GM19438 (cell line): ENCODE measurements around the gene IL17RB.

Experiments used
- ATAC-seq: cut with Tn5 transposase; IDR thresholded peaks from one replicate; pipeline ENCODE4 v1.9.1; 2021; ENCODE audit warnings: low read depth; ENCODE audit not compliant: unreplicated experiment

Gene IL17RB

GRCh38 chr3:53826048-53826447, 20.3 kb upstream of the IL17RB start:
- ATAC-seq: no peak

- no peak for ATAC-seq
These were observed 17.8 kb upstream of the IL17RB start for GRCh38 chr3:53828581-53828980.

- ATAC-seq: no peak
These were observed 16.8 kb upstream of the IL17RB start for GRCh38 chr3:53829605-53830004.

- no peak for ATAC-seq
These were observed 15.4 kb upstream of the IL17RB start for GRCh38 chr3:53830944-53831343.

GRCh38 chr3:53833053-53833645, 13.2 kb upstream of the IL17RB start:
- no peak for ATAC-seq

GRCh38 chr3:53833700-53834099, 12.7 kb upstream of the IL17RB start:
- ATAC-seq: no peak

- no peak for ATAC-seq
These were observed 11.8 kb upstream of the IL17RB start for GRCh38 chr3:53834429-53835095.

DNA sequence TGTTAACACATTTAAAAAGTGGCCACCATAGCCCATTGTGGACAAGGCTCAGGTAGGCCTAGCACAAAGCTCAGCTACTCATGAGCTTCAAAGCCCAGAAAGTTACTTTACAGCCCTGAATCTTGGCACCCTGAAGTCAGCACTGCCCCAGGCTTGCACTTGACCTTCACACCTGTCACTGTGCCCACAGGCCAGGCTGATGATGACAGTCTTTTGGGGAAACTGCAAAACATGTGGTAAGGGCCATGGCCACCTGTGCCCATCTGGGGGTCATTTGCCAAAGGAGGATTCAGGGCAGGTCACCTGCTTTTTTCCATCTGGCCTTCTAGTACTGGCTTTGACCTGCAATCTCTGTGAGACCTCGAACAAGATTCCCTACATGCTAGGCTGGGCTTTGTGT, 11.1 kb upstream of the IL17RB start:
- ATAC-seq: no peak

DNA sequence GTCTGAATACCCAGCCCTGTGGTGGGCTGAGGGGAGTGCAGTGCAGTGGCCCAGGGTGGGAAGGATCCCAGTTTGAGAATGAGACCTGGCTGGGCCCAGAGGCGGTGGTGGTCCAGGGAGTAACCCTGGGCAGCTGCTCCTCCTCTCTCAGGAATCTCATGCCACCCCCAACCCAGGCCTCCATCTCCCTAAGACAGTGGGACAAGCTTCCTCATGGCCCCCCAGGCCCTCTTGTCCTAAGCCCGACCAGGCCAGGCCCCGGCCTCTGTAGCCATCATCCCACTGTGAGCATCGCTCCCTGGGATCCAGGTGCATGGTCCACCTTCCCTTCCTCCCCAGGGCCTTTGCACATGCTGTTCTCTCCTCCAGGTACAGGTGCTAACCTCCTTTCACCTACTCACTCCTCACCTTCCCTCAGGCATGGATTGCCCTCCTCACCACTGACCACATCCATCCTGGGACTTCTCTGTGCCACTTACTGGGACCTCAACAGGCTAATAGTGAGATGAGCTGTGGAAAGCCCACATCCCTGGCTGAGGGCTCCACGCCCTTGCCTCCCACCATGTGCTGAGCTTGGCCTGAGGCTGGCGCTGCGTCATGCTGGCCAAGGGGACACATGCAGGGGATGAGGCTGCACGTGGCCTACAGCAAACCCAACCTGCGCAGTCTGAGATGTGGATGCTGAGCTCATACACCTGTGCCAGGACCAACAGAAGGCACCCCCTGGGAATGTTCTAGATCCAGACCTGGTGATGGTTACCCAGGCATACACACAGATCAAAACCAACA, 10.1 kb upstream of the IL17RB start:
- ATAC-seq: no peak

- no peak for ATAC-seq
These were observed 9.0 kb upstream of the IL17RB start for GRCh38 chr3:53837331-53837730.

DNA sequence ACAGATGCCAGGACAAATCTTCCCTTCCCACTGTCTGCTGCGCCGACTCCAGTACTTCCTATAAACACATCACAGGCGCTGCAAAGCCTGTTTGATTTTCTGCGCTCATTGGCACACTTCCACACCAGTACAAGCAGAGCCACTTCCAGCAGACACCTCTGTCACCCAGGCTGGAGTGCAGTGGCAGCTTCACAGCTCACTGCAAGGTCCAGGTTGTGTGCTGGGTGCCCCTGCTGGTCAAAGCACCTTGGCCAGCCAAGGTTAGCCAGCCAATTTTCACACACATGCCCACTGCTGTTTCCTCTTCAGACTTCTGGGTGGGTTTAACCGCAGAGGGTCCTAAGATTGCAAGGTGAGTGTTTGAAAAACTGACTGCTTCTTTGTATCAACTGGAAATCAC, 5.1 kb upstream of the IL17RB start:
- no peak for ATAC-seq

DNA sequence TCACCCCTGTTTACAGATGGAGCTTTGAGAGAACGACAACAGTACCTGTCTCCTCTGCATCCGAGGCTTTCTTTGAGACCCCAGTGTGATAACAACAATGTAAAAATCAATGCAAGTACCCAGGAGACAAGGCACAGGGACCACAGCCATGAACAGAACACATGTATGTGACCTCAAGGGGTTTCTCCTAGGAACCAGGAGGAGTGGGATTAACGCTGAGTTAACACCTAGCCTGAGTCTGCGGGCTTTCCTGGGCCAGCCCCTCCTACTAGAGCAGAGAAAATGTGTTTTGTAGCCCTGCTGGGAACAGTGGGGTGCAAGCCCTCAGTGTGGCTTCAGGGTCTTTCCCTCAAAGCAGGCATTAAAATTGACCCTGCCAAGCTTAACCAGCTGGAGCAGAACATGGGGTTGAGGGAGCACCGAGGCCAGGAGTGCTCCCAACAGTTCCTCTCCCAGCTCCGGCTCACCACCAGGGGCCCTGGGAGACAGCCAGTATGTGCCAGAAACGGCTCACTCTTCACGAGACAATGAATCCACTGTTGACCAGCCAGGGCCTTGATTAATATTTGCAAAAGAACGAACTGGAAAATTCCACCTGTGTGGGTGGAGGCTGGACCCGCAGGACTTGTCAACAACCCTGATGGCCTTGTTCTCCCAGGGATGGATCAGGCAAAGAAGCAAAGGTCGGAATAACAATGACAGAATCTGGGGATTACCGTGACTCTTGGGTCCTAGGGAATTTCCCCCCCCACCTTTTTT, 3.8 kb upstream of the IL17RB start:
- ATAC-seq: no peak

DNA sequence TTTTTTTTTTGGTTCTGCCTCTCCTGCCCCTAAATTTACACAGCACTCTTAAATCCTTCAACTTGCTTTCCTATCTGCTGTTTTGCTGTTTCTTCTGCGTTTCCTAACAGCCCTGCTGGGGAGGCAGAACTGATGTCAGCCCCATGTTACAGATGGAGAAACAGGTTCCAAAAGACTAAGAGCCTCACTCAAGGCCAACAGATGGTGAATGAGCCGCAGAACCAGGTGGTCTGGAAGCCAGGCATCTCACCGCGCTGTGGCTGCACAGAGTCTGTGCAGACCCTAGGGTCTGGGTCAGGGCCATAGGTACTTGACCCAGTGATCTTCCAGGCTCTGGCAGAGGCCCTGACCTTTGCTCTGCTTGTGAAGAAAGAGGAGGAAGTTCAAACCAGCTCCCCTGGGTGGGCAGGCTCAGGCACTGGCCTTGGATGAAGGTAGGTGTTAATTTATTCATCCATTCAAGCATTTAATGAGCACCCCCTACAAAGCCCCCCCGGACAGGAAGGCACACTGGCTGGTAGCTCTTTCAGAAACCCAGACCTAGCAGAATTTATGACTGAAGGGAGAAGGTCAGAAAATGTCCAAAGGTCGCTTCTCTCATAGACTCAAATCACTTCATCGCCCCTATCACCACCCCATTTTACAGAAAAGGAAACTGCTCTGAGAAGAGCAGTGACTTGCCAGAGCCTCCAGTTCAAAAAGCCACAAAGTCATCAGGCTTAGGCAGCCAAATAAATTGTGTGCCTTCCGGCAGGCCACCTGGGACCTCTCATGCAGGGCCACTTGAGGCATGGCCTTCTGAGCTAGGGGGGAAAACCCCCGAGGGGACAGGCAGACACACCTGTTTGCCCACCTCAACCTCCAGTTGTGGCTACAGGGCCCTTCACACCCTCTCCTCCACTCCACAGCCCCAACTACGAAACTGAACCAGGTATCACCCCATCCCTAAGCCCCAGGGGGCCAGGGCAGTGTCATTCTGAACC, 2.9 kb upstream of the IL17RB start:
- ATAC-seq: peak; percentile 47

DNA sequence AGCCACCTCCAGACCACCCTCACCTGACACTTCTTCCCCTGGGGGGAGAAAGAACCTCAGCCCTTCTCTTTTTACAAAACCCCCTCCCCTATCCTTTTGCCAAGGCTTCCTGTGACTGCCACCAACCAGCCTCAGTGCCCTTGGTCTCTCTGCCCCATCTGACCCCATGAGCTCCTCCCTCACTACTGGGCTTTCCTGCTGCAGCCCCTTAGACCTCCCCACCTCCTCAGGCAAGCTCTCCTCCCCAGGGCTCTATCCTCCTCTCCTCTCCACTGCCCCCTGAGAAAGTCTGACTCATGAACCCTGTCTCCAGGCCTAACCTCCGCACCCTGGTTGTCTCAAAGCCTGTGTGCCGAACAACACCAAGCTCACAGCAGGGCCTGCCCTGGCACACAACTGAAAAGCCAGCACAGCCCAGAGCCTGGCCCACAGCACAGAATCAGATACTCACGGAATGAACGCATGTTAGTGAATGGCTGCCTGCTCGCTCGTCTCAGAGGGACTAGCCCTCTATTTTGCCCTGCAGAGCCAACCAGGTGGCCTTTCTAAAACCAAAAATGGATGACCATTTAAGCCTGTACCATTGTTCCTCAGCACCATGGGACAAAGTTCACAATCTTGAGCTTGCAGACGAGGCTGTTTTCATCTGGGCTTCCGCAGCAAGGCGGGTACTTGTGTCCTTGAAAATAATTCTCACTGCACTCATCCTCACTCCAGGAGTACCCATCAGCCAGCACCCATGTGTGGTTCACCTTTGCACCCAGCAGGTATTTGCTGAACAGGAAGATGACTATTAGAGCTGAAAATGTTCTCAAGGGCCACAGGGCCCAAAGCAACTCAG, 1.9 kb upstream of the IL17RB start:
- no peak for ATAC-seq

- peak; percentile 13 for ATAC-seq
These were observed 1.1 kb upstream of the IL17RB start for GRCh38 chr3:53845103-53845880.

DNA sequence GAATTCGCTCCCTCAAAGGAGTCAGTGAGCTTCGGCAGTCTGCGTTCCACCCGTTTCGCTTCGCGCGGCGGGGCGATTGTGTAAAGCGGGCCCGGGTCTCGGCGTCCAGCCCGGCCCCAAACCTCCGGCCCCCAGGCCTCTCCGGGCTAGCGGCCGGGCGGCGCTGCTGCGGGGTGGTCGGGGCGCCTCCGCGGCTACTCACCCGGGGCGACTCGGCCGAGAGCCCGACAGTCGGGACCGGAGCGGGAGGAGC, 561 bp upstream of the IL17RB start:
- ATAC-seq: no peak

- ATAC-seq: no peak
These were observed 435 bp downstream of the IL17RB start for GRCh38 chr3:53846851-53847155.

DNA sequence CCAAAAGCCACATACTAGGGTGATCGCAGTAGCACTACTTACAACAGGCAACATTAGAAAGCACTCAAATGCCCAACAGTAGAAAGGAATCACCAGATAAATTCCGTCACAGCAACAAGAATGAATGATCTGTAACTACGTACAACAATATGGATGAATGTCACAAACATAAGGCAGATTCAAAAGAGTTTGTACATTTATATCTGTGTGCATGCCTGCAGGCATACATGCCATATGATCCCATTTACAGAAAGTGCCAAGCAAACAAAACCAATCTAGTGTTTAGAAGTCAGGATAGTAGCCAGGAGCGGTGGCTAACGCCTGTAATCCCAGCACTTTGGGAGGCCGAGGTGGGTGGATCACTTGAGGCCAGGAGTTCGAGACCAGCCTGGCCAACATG, 3.5 kb downstream of the IL17RB start:
- ATAC-seq: no peak

DNA sequence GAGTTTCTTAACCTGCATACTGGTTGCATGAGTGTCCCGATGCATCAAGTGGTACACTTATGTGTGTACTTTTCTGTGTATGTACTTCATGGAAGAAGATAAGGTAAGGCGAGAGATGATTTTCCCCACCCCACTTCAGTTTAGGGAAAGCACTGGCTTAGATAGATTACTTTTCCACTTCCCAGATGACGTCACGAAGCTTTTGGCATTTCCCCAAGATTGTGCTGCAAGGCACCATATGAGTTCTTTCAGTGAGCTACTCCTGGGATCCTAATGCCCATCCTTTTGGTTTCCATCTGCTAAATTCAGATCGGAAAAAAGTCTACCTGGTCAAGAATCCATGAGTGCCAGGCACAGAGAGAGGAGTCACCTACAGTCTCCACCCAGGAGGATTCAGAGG, 4.5 kb downstream of the IL17RB start:
- ATAC-seq: no peak
